Spleen (tissue), 11 donors: ENCODE measurements around the gene DHH. TPM values are rescaled to one million over a fixed set of nuclear protein-coding genes. Genes with fewer than 3 reads are reported as not detected.

Source experiments
- DNase-seq: peaks from one replicate; pipeline ENCODE4 v3.0.0-alpha.2; 2020
- H3K27ac ChIP-seq, 8 donors: fragments of 200-600 bp; sonication (generic) in 7 of 8; 1 replicate in 4 of 8; 2 replicates in 4 of 8; pipeline versions ENCODE4 v1.5.0 to v1.8.0; 2016 to 2021; ENCODE audit warnings: inconsistent platforms in 4 of 8, mild to moderate bottlenecking in 4 of 8, moderate library complexity in 1 of 8
- H3K27me3 ChIP-seq, 7 donors: fragments of 200-600 bp; sonication (generic) in 6 of 7; replicated peaks in 1 of 7; 1 replicate in 4 of 7; 2 replicates in 3 of 7; pipeline versions ENCODE4 v1.5.0 to v1.8.0; 2016 to 2021; ENCODE audit warnings: inconsistent platforms in 3 of 7, mild to moderate bottlenecking in 1 of 7
- H3K36me3 ChIP-seq, 6 donors: fragments of 200-600 bp; sonication (generic) in 5 of 6; 1 replicate in 4 of 6; 2 replicates in 2 of 6; pipeline versions ENCODE4 v1.5.0 to v1.8.0; 2016 to 2021; ENCODE audit warnings: inconsistent platforms in 2 of 6
- H3K4me1 ChIP-seq, 6 donors: fragments of 200-600 bp; sonication (generic) in 5 of 6; 1 replicate in 3 of 6; 2 replicates in 3 of 6; pipeline versions ENCODE4 v1.5.0 to v1.8.0; 2016 to 2021; ENCODE audit warnings: inconsistent platforms in 3 of 6
- H3K4me3 ChIP-seq, 8 donors: fragments of 200-600 bp; sonication (generic) in 7 of 8; 1 replicate in 4 of 8; 2 replicates in 4 of 8; pipeline versions ENCODE4 v1.5.0 to v1.8.0; 2016 to 2021; ENCODE audit warnings: inconsistent platforms in 4 of 8, mild to moderate bottlenecking in 4 of 8, moderate library complexity in 2 of 8
- H3K9me3 ChIP-seq, 8 donors: fragments of 200-600 bp; sonication (generic) in 7 of 8; 1 replicate in 4 of 8; 2 replicates in 4 of 8; pipeline versions ENCODE4 v1.5.0 to v1.8.0; 2016 to 2021; ENCODE audit warnings: inconsistent platforms in 4 of 8
- CTCF ChIP-seq, 11 experiments: fragments of 200-600 bp in 7 of 11; fragments of 450-650 bp in 4 of 11; sonication (generic) in 4 of 11; IDR thresholded peaks in 8 of 11; conservative IDR thresholded peaks in 3 of 11; 1 replicate in 7 of 11; 2 replicates in 4 of 11; pipeline versions ENCODE4 v1.4.0 to v1.8.0; 2016 to 2021; ENCODE audit warnings: antibody characterized with exemption in 11 of 11, inconsistent platforms in 4 of 11, mild to moderate bottlenecking in 1 of 11
- POLR2A ChIP-seq, 3 donors: fragments of 450-650 bp; IDR thresholded peaks; one replicate each; pipeline ENCODE4 v1.5.1; 2017; ENCODE audit warnings: antibody characterized with exemption in 3 of 3, mild to moderate bottlenecking in 1 of 3
- POLR2AphosphoS5 ChIP-seq, 3 donors: sonication (generic); formaldehyde crosslinking; IDR thresholded peaks; one replicate each; pipeline ENCODE4 v1.5.1; 2017; ENCODE audit warnings: antibody characterized with exemption in 3 of 3
- WGBS, 5 donors: extraction: QIAGEN DNeasy Blood & Tissue Kit in 3 of 5; methylation state at CpG; one replicate each; pipeline versions ENCODE4 v1.1.5 to v1.1.7; 2013 to 2018; 5-methylcytosine and 5-hydroxymethylcytosine counted together
- intact Hi-C: fragments of 100-400 bp; cut with DNase I; formaldehyde crosslinking; loops from one replicate; pipeline ENCODE4 v1.15.0; 2023; ENCODE audit warnings: low total_unique reads
- polyA plus RNA-seq, 3 donors: library from polyadenylated mRNA; stranded (reverse); fragments of 200-250 nt; gene quantifications; one replicate each; pipeline ENCODE4 v1.2.1, GENCODE V29; 2013
- total RNA-seq, 7 donors: library from RNA; depleted of rRNA in 3 of 7; stranded (reverse); fragments of >200 nt in 3 of 7; fragmentation: NEBNext Ultra II Directional in 4 of 7; extraction: Animal tissue kit (Norgen Biotek cat#: 25700) in 4 of 7; gene quantifications; one replicate each; pipeline versions ENCODE4 v1.1.0 to v1.2.1, GENCODE V29; 2016 to 2021
- donor health status: healthy with polysubstance abuse.
- donor health status: DM: no; HTN: no; CAD: no; lungs with moderate emphysema.
- donor health status: DM: no; HTN: no; CAD: no.
- donor health status: Bipolar disorder and iron deficiency.
- donor health status: healthy.
- donor health status: DM: no; HTN: no; CAD: no.
- donor health status: DM: yes; HTN: yes; CAD: no.

The DHH gene
- total and polyA plus RNA-seq, 10 donors: 0.09 to 2.6 (median 0.66) TPM

GRCh38 chr12:49091836-49092085 lies 2.8 kb downstream of the DHH start:
- H3K4me3 ChIP-seq: peak overlapping the region in 7 of 8 donors; percentile 14 to 69 (median 26)
- intact Hi-C loops: no loop called here
- peak overlapping the region in 5 of 8 donors; percentile 16 to 79 (median 31) for H3K27ac ChIP-seq
- no peak for TF ChIP-seq POLR2AphosphoS5 (IDR thresholded peaks at IDR 0.05)
- TF ChIP-seq POLR2A (IDR thresholded peaks at IDR 0.05): no peak
- no peak for TF ChIP-seq CTCF (IDR thresholded peaks at IDR 0.05 in 8 of 11, conservative IDR thresholded peaks at IDR 0.05 in 3 of 11)
- no peaks in the 10 kb centered on the region for H3K9me3 ChIP-seq
- peaks cover 3 to 73% (median 65%) of the 10 kb centered on the region in 7 donors for H3K27me3 ChIP-seq
- H3K4me1 ChIP-seq: peaks cover 56 to 78% (median 72%) of the 10 kb centered on the region in 6 donors
- peaks cover 0 to 16% (median 2%) of the 10 kb centered on the region in 6 donors for H3K36me3 ChIP-seq
- 3 to 5% (median 4%) methylated on average over 12 to 14 of the region's 14 CpGs for WGBS, 5 donors
- DNase-seq: no peak

- peak overlapping the region in 4 of 8 donors; percentile 52 to 79 (median 59) for H3K27ac ChIP-seq
- H3K4me3 ChIP-seq: peak overlapping the region in 4 of 8 donors; percentile 22 to 69 (median 32)
- WGBS, 5 donors: 22 to 36% (median 30%) methylated on average over 39 to 41 of the region's 41 CpGs
- DNase-seq: peak; percentile 70
- TF ChIP-seq POLR2A (IDR thresholded peaks at IDR 0.05) (no peak), CTCF (IDR thresholded peaks at IDR 0.05 in 8 of 11, conservative IDR thresholded peaks at IDR 0.05 in 3 of 11) (no peak), POLR2AphosphoS5 (IDR thresholded peaks at IDR 0.05) (no peak)
- peaks cover 0 to 11% (median 0%) of the 10 kb centered on the region in 6 donors for H3K36me3 ChIP-seq
- intact Hi-C loops: no loop called here
- peaks cover 3 to 73% (median 65%) of the 10 kb centered on the region in 7 donors for H3K27me3 ChIP-seq
- H3K9me3 ChIP-seq: no peaks in the 10 kb centered on the region
- peaks cover 56 to 78% (median 72%) of the 10 kb centered on the region in 6 donors for H3K4me1 ChIP-seq
Measured at GRCh38 chr12:49091056-49091835, 3.4 kb downstream of the DHH start.

DNA sequence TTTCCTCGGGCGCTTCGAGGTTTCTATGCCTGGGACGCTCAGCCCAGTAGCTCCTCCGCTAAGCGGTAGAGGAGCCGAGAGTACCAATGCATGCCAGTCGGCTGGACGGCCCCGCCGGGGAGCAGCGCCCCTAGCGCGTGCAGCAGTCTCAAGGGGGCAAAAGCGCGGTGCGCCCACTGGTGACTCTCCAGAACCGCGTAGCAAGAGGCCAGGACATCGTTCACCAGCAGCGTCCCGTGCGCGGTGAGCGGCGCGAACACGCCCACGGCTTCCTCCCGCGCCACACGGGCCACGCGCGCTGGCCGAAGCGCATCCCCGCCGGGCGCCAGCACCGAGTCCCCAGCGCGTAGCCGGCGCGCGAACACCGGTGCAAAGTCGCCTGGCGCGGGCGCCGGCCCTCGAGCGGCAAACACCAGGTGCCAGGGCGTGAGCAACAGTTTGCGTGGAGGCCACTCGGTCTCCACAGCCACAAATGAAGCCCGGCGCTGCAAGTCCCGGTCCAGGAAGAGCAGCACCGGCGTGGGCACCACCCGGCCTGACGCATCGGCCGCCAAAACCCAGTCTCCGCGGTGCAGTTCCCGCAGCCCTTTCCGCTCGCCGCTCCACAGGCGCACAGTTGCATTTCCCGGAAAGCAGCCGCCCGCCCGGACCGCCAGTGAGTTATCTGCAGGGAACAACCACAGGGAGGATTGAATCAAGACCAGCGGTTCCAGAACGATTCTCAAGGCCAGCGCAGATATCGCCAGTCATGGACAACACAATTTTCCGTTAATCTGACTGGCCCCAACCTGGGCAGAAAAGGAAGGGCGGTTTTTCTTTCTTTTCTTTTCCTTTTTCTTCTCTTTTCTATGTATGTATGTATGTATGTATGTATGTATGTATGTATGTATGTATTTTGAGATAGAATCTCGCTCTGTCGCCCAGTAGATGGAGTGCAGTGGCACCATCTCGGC lies 4.5 kb downstream of the DHH start:
- 2 to 4% (median 2%) methylated on average over 29 to 88 of the region's 88 CpGs for WGBS, 5 donors
- TF ChIP-seq POLR2A (IDR thresholded peaks at IDR 0.05) (no peak), CTCF (IDR thresholded peaks at IDR 0.05 in 8 of 11, conservative IDR thresholded peaks at IDR 0.05 in 3 of 11) (peak in 2 of 11 experiments; percentile 10 to 32), POLR2AphosphoS5 (IDR thresholded peaks at IDR 0.05) (peak; percentile 34 to 77 (median 63))
- H3K27ac ChIP-seq: peak overlapping the region in 6 of 8 donors; percentile 52 to 79 (median 61)
- intact Hi-C loops: loop anchor here (5.0 kb wide), 2 partner anchors 32 to 147 kb away; no protein-coding TSS in a partner anchor
- H3K4me1 ChIP-seq: peaks cover 56 to 75% (median 71%) of the 10 kb centered on the region in 6 donors
- peak; percentile 87 for DNase-seq
- peaks cover 3 to 73% (median 65%) of the 10 kb centered on the region in 7 donors for H3K27me3 ChIP-seq
- no peaks in the 10 kb centered on the region for H3K36me3 ChIP-seq
- H3K4me3 ChIP-seq: peak overlapping the region; percentile 16 to 69 (median 43)
- H3K9me3 ChIP-seq: no peaks in the 10 kb centered on the region
